CD4-positive, alpha-beta T cell (primary cell): Measurements from ENCODE around the gene EPHB1. TPM values are rescaled to one million over a fixed set of nuclear protein-coding genes. Genes with fewer than 3 reads are reported as not detected.

Experiments used
- ATAC-seq: fragments of 200-7000 bp; cut with Tn5 transposase; one replicate; pipeline ENCODE4 v1.10.0; 2022; ENCODE audit warnings: mild to moderate bottlenecking; ENCODE audit not compliant: poor library complexity
- CTCF ChIA-PET: fragments of 350-600 bp; sonication (Branson Sonifier 250); formaldehyde crosslinking; loops from one replicate; lab custom pipeline; 2021; ENCODE audit warnings: antibody characterized with exemption, inconsistent platforms; lab: Charles Lee
- POLR2A ChIA-PET: fragments of 350-600 bp; sonication (Branson Sonifier 250); formaldehyde crosslinking; loops from one replicate; lab custom pipeline; 2021; ENCODE audit warnings: antibody characterized with exemption, inconsistent platforms; lab: Charles Lee
- DNase-seq, 14 experiments: peaks; one replicate each; pipeline ENCODE4 v3.0.0-alpha.2; 2013 to 2020; ENCODE audit warnings: mixed read lengths in 2 of 14
- H3K27ac ChIP-seq, 2 donors: one replicate each; pipeline versions ENCODE4 v1.5.1 to v1.7.0; 2013; ENCODE audit warnings: low read length in 2 of 2, low read depth in 1 of 2, mild to moderate bottlenecking in 1 of 2
- H3K27me3 ChIP-seq, 2 experiments: 1 replicate in 1 of 2; 2 replicates in 1 of 2; pipeline versions ENCODE4 v1.6.1 to v1.7.0; 2013; ENCODE audit warnings: low read length in 2 of 2, control low read depth in 1 of 2, mild to moderate bottlenecking in 1 of 2, moderate library complexity in 1 of 2; ENCODE audit not compliant: insufficient read depth in 2 of 2, control insufficient read depth in 1 of 2
- H3K36me3 ChIP-seq: one replicate; pipeline ENCODE4 v1.6.1; 2013; ENCODE audit warnings: low read length, control low read depth; ENCODE audit not compliant: insufficient read depth
- H3K4me1 ChIP-seq: one replicate; pipeline ENCODE4 v1.6.1; 2013; ENCODE audit warnings: low read length, control low read depth; ENCODE audit not compliant: insufficient read depth
- H3K4me3 ChIP-seq: one replicate; pipeline ENCODE4 v1.5.1; 2013; ENCODE audit warnings: mild to moderate bottlenecking, low read length, moderate library complexity
- H3K9me3 ChIP-seq, 2 experiments: 1 replicate in 1 of 2; 2 replicates in 1 of 2; pipeline versions ENCODE4 v1.6.1 to v1.7.0; 2013; ENCODE audit warnings: low read length in 2 of 2, mild to moderate bottlenecking in 2 of 2, control low read depth in 1 of 2, moderate library complexity in 1 of 2; ENCODE audit not compliant: control insufficient read depth in 1 of 2, insufficient read depth in 1 of 2
- H3K27ac Mint-ChIP-seq: one replicate; pipeline ENCODE4 v1.8.0; 2020; ENCODE audit warnings: mixed read lengths
- H3K27me3 Mint-ChIP-seq: one replicate; pipeline ENCODE4 v1.8.0; 2021; ENCODE audit warnings: mixed read lengths
- H3K36me3 Mint-ChIP-seq: one replicate; pipeline ENCODE4 v1.8.0; 2021; ENCODE audit warnings: low read depth, mixed read lengths
- H3K4me1 Mint-ChIP-seq: one replicate; pipeline ENCODE4 v1.8.0; 2021; ENCODE audit warnings: low read depth, mixed read lengths
- H3K4me3 Mint-ChIP-seq: one replicate; pipeline ENCODE4 v1.8.0; 2020; ENCODE audit warnings: mild to moderate bottlenecking, mixed read lengths
- H3K9me3 Mint-ChIP-seq: one replicate; pipeline ENCODE4 v1.8.0; 2020; ENCODE audit warnings: mixed read lengths
- intact Hi-C, 2 experiments: fragments of 100-400 bp; cut with DNase I in 1 of 2; cut with micrococcal nuclease in 1 of 2; formaldehyde crosslinking; loops; one replicate each; pipeline versions ENCODE4 v1.15.1 to v1.9.0; 2023 to 2025; cut with DNase I, micrococcal nuclease
- total RNA-seq, 174 experiments: library from RNA in 2 of 174; stranded (reverse) in 2 of 174; gene quantifications; one replicate each; pipeline ENCODE4 v1.2.3 and lab custom pipeline; 2021 to 2026
- TF ChIP-seq, protein P1 (sequence below): fragments of 200-600 bp; IDR thresholded peaks from one replicate; pipeline ENCODE4 v1.8.0; 2022; ENCODE audit warnings: antibody characterized with exemption, mild to moderate bottlenecking

EPHB1 gene
- total RNA-seq, 2 experiments from 2014 or later, result 0.08 to 0.49 TPM

DNA sequence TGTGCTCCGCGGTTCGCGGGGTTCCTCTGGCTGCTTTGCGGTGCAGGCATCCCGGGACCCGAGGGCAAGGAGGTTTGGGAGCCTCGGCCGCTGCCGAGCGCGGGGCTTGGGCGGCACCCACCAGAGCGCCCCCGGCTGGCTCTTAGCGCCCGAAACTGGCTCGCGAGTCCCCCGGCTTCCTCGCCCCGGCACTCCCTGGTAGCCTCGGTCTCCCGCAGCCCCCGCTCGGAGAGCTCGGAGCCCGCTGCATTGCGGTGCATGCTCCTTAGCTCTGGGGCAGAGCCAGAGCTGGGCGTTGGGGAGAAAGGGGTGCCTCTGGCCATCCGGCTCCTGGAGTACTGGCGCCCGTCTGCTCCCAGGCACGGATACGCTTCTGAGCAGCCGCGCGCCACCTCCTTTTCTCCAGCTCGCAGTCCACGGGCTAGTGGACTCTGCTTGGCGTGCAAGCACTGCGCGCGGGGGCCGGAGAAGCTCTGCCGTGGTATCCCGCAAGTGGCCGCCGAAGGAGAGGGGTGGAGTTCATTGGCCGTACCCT lies 753 bp downstream of the EPHB1 start:
- H3K9me3 Mint-ChIP-seq, result no peaks in the 10 kb centered on the region
- H3K36me3 Mint-ChIP-seq, result no peaks in the 10 kb centered on the region
- H3K27ac ChIP-seq, result no peak overlapping the region
- H3K4me1 ChIP-seq, result peaks cover 5% of the 10 kb centered on the region
- CTCF ChIA-PET, result no interaction called here
- H3K4me3 ChIP-seq, result peak overlapping the region; percentile 46
- intact Hi-C loops, result loop anchor here in 1 of 2 experiments (5.0 to 10.0 kb wide), 2 partner anchors 1099 to 1246 kb away; no protein-coding TSS in a partner anchor
- no peak overlapping the region for H3K4me3 Mint-ChIP-seq
- H3K36me3 ChIP-seq, result no peaks in the 10 kb centered on the region
- no peak for ATAC-seq
- H3K4me1 Mint-ChIP-seq, result peaks cover 9% of the 10 kb centered on the region
- POLR2A ChIA-PET, result no interaction called here
- DNase-seq, result no peak
- H3K27me3 Mint-ChIP-seq, result peaks cover 68% of the 10 kb centered on the region
- H3K27me3 ChIP-seq, result peaks cover 18 to 45% of the 10 kb centered on the region in 2 experiments
- peaks cover 0 to 13% of the 10 kb centered on the region in 2 experiments for H3K9me3 ChIP-seq
- no peak overlapping the region for H3K27ac Mint-ChIP-seq
- TF ChIP-seq, protein P1, sequence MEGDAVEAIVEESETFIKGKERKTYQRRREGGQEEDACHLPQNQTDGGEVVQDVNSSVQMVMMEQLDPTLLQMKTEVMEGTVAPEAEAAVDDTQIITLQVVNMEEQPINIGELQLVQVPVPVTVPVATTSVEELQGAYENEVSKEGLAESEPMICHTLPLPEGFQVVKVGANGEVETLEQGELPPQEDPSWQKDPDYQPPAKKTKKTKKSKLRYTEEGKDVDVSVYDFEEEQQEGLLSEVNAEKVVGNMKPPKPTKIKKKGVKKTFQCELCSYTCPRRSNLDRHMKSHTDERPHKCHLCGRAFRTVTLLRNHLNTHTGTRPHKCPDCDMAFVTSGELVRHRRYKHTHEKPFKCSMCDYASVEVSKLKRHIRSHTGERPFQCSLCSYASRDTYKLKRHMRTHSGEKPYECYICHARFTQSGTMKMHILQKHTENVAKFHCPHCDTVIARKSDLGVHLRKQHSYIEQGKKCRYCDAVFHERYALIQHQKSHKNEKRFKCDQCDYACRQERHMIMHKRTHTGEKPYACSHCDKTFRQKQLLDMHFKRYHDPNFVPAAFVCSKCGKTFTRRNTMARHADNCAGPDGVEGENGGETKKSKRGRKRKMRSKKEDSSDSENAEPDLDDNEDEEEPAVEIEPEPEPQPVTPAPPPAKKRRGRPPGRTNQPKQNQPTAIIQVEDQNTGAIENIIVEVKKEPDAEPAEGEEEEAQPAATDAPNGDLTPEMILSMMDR, result no peak

- Histone ChIP-seq H3K4me3 (peak overlapping the region; percentile 46), H3K36me3 (no peaks in the 10 kb centered on the region), H3K4me1 (peaks cover 5% of the 10 kb centered on the region), H3K27ac (no peak overlapping the region), H3K9me3 (peaks cover 0 to 13% of the 10 kb centered on the region in 2 experiments), H3K27me3 (peaks cover 18 to 45% of the 10 kb centered on the region in 2 experiments)
- POLR2A ChIA-PET, result no interaction called here
- Mint-ChIP-seq H3K4me3 (no peak overlapping the region), H3K27ac (no peak overlapping the region), H3K27me3 (peaks cover 64% of the 10 kb centered on the region), H3K9me3 (no peaks in the 10 kb centered on the region), H3K36me3 (no peaks in the 10 kb centered on the region), H3K4me1 (peaks cover 9% of the 10 kb centered on the region)
- ATAC-seq, result no peak
- intact Hi-C loops, result loop anchor here in 1 of 2 experiments (5.0 to 10.0 kb wide), 2 partner anchors 1098 to 1246 kb away; no protein-coding TSS in a partner anchor
- CTCF ChIA-PET, result no interaction called here
- no peak for DNase-seq
- TF ChIP-seq, protein P1, result no peak
Observed at GRCh38 chr3:134796281-134797056, 1.4 kb downstream of the EPHB1 start.

- no peak overlapping the region for H3K27ac Mint-ChIP-seq
- H3K4me1 Mint-ChIP-seq, result peaks cover 9% of the 10 kb centered on the region
- Histone ChIP-seq H3K4me3 (no peak overlapping the region), H3K27me3 (peaks cover 18 to 45% of the 10 kb centered on the region in 2 experiments), H3K4me1 (peaks cover 5% of the 10 kb centered on the region), H3K36me3 (no peaks in the 10 kb centered on the region), H3K27ac (no peak overlapping the region), H3K9me3 (peaks cover 0 to 13% of the 10 kb centered on the region in 2 experiments)
- ChIA-PET CTCF (no interaction called here), POLR2A (no interaction called here)
- no peak overlapping the region for H3K4me3 Mint-ChIP-seq
- no peak for DNase-seq
- TF ChIP-seq, protein P1, result no peak
- intact Hi-C loops, result loop anchor here in 1 of 2 experiments (5.0 to 10.0 kb wide), 2 partner anchors 1098 to 1245 kb away; no protein-coding TSS in a partner anchor
- peaks cover 59% of the 10 kb centered on the region for H3K27me3 Mint-ChIP-seq
- H3K36me3 Mint-ChIP-seq, result no peaks in the 10 kb centered on the region
- H3K9me3 Mint-ChIP-seq, result no peaks in the 10 kb centered on the region
- no peak for ATAC-seq
Observed at GRCh38 chr3:134797057-134797740, 2.1 kb downstream of the EPHB1 start.
